NCI-H1105 treated with DMSO at 0.1 percent for 48 hours (cell line): ENCODE results near the gene C16orf74.

Experiments used
- DNase-seq: peaks from one replicate; lab custom pipeline; 2025; lab: John Stamatoyannopoulos, UW

C16orf74 gene

DNA sequence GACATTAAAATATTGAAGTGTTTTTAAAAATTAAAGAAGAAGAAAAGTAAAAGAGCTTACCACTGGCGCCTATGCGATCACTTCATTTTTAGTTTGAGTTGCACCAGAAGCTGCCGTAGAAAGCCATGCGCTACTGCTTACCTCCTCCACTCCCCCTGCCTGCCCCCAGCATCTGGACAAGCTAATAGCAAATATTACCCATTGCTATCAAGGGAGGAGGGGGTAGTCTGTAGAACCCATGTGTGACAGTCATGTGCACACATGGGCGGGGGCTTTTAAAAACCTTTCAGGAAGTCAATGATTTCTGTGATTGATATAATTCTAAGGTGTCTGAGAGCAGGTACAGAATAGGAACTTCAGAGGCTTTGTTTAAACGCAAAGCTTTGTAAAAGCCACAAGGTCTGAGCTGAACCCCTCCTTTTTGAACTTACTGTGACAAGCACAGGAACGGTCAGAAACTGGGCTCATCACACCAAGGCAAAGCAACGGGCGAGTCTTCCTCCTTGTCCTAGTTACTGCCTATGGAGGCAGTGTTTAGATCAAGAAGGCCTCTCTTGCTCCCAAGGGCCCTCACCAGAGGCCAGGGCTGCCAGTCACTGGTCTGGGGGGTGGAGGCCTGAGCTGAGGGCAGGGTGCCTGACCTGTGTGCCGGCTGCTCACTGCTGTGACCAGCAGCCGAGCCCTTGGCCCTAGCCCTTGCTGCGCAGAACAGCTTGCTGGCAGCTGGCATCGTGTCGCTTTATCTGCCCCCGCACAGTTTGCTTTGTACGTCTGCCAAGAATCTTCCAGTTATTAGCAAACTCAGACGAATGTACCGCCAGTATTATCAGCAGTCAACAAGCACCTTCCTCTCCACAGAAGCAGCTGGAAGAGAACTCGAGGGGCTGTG lies 77.1 kb downstream of the C16orf74 start:
- DNase-seq, result peak; percentile 89

DNA sequence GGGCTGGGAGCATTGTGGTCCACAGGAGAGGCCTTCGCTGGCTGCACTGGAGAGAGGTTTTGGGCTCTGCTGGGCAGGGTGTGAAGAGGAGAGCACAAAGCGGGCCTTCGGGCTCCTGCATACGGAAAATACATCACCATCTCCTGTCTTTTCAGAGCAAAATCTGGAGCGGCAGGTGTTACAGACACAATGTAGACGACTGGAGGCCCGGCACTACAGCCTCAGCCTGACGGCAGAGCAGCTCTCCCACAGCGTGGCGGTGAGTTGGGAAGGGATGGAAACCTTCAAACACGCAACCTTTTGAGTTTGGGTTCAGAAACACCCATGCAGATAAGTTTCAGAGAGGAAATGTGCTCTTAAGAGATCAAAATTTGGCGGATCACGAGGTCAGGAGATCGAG lies 80.1 kb downstream of the C16orf74 start:
- DNase-seq, result no peak

DNA sequence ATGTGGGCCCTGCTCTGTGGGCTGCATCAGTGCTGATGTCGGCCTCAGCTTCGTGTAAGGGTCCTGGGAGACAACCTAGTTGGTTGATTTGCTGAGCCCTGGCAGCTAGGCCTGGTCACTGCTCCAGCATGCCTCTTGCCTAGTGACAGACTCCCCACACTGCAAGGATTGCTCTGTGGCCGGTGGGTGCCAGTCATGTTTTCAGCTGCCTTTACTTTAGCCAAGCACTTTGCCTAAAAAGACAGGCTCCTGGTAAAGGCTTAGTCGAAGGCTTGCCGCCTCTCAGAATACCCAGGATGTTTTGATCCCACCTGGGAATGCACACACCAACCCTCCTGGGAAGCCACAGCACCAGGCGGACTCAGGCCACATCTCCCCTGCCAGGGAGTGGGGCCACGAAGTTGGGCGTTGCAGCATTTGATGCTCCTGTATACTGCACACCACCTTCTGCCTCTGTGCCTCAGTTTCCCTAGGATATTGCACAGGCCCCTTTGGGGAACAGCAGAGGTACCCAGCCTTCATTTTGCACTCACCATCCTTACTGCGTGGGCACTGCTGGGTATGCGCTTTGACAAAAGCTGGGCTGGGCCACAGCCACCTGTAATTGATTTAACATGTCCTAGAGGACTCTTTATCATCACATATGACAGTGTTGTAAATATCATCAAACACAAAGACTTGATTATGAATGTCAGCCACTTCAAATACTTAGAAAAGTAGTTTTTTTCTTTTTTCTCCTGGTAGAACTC lies 82.0 kb downstream of the C16orf74 start:
- no peak for DNase-seq

DNA sequence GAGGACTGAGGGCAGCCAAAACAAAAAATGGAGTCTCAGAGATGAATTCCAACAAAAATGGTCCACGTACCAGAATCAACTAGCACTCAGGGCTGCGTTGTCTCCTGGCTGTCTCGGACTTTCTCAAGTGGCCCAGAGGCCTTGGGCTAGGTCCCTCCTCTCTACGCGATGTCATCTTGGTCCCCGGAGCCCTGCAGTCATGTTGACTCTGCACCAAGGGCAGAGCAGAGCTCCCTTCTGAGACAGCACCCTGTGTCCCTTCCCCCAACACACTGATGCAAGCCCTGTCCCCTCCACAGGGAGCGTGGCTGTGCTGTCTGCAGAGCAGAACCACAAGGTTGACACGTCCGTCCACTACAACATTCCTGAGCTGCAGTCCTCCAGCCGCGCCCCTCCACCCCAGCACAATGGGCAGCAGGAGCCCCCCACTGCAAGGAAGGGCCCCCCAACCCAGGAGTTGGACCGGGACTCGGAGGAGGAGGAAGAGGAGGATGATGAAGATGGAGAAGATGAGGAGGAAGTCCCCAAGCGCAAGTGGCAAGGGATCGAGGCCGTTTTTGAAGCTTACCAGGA lies 83.0 kb downstream of the C16orf74 start:
- no peak for DNase-seq

DNA sequence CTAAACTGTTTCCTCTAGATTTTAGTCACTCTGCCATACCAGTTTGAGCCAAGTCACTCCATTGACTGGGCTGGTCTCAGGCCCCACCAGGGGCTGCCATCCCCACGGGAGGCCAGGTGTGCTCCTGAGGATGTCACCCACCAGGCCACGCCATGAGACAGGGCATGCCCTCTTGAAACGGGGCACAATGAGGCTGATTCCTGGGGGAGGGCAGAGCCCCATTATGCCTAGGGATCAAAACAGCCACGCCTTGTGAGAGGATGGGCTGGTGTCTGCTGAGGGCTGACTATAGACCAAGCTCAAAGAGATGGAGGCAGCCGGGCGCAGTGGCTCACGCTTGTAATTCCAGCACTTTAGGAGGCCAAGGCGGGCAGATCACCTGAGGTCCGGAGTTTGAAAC lies 83.6 kb downstream of the C16orf74 start:
- no peak for DNase-seq

DNA sequence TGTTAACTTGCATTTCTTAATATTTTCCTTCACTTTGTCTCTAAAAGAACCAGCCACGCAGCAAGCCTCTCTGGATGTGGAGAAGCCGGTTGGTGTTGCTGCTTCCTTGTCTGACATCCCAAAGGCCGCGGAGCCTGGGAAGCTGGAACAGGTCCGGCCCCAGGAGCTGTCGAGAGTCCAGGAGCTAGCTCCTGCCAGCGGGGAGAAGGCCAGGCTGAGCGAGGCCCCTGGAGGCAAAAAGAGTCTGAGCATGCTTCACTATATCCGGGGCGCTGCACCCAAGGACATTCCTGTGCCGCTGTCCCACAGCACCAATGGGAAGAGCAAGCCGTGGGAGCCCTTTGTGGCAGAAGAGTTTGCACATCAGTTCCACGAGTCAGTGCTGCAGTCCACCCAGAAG lies 85.0 kb downstream of the C16orf74 start:
- no peak for DNase-seq

DNA sequence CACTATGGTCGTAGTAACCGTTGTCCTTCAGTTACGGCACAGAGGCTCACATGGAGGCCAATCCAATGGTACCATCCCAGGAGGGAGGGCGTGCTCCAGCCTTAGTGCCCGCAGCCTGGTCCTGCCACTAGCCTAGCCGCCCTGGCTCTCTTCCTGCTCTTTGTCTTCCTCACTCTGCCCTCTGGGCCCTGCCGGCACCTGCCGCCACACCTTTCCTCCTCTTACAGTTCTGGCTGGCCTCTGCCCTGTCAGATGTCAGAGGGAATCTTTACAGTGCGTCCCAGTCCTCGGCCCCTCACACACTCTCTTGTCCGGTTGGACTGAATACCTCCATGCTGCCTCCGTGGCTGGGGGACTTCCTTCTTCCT lies 85.5 kb downstream of the C16orf74 start:
- no peak for DNase-seq

DNA sequence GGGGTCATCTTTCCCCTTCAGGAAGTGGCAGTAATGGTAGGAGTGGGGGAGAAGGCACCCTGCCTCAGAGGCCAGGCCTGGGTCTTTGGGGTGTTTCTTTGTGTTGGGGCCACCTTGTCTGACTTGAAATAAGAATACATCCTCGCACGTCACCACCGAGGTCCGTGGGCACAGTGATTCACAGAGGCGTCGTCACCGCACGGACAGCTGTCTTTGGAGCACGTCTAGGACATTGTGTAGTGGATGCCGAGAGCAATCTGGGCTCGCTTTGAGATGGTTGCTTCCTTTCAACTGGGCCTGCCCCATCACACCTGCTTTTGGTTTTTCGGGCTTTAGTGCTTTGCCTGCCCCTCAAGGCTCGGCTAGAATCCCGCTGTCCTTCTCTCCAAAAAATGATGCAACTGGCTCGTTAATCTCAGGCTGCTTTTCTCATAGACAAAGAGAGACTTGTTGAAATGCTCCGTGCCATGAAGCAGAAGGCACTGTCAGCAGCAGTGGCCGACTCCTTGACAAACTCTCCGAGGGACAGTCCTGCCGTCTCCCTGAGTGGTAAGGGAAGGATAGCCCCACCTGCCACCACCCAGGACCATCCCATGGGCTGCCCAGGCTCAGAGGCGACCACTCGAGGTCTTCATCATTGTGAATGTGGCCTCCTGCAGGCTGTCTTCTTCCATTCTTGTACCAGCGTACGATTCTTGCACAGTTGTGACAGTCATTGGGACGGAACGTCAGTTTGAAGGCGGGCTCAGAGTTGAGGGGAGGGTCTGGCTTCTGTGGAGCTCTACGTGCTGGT lies 86.1 kb downstream of the C16orf74 start:
- no peak for DNase-seq

DNA sequence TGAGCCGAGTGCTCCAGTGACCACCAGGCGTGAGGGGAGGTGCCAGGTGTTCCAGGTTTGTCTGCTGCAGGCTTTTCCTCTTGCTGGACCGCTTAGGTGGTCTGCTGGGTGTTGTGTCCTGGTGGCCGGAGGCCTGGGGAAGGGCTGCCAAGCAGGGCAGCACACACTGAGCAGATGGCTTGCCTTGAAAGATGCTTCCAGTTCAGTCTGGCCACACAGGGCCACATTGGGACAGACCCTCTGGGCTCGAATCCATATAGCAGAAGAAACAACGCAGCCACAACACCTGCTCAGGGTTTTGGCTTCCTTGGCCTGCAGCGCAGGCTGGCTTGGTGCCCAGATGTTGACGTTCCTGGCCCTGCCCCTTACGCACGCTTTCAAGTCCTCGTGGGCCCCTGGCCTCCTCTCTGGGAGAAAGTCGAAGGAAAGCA lies 87.0 kb downstream of the C16orf74 start:
- DNase-seq, result peak; percentile 50

DNA sequence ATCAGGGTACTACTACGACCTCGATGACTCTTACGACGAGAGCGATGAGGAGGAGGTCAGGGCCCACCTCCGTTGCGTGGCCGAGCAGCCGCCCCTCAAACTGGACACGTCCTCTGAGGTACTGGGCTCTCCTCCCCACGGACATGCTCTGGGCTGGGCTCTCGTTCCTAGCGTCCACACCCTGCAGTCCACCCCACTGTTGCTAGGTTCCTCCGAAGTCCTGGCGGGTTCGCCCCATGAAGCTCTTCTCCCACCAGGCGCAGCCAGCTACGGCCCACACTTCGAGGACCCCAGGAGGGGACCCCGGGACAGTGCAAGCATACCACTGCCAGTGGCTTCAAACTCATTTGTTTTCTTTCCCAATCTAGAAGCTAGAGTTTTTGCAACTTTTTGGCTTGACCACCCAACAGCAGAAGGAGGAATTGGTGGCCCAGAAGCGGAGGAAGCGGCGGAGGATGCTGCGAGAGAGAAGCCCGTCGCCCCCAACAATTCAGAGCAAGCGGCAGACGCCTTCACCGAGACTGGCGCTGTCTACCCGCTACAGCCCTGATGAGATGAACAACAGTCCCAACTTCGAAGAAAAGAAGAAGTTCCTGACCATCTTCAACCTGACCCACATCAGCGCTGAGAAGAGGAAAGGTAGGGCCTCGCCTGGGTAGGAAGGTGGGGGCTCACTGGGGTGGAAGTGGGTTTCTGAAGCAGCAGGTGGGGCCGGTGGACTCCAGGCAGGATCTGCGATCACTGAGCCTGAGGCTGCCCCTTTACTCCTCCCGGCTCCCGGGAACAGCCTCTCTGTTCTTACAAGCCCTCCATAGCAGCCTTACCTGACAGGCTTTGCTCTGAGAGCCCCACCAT lies 87.7 kb downstream of the C16orf74 start:
- no peak for DNase-seq

DNA sequence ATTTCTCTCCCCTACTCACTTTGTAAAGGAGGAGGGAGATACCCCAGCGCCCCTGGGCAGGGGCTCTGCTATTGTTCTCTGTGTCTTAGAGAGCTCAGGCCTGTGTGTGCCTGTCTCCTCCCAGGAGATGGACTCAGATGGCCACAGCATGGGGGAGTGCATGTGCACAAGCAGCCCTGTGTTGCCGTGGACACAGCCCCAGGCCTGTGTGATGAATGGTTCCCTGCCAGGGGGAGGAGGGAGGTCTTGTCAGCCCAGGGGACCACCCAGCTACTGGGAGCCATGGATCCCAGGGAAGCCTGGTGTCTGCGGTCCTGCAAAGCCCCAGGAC lies 88.4 kb downstream of the C16orf74 start:
- no peak for DNase-seq

DNA sequence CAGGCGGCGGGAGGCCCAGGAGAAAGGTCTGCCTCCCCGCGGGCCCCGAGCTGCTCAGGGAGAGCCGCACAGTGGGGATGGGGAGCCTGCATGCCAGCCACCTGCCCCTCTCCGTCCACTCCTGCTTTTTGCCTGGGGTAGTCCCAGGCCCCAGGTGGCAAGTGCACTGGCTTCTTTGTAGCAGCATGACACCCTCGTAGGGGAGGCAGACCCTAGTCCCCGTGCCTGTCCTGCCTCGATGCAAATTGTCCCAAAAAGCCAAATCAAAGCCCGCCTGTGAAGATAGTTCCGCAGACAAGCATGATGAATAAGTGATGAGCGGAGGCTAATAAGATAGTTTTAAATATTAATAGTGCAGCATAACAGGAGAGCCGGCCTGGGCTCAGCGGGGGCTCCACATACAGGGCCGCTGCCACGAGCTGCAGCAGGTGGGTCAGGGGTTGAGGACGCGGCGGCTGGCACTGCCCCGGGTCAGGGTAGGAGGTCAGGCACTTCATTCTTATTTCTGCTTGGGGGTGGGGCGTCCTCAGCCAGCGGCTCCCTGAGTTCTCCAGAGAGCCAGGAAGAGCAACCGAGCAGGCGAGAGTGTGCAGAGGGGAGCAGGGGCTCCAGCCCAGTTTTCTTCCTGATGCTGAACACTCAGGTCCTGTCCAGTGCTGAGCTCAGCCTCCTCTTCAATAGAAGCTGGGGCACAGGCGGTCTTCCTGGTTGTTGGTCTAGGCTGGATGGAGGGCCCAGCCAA lies 89.0 kb downstream of the C16orf74 start:
- DNase-seq, result no peak

DNA sequence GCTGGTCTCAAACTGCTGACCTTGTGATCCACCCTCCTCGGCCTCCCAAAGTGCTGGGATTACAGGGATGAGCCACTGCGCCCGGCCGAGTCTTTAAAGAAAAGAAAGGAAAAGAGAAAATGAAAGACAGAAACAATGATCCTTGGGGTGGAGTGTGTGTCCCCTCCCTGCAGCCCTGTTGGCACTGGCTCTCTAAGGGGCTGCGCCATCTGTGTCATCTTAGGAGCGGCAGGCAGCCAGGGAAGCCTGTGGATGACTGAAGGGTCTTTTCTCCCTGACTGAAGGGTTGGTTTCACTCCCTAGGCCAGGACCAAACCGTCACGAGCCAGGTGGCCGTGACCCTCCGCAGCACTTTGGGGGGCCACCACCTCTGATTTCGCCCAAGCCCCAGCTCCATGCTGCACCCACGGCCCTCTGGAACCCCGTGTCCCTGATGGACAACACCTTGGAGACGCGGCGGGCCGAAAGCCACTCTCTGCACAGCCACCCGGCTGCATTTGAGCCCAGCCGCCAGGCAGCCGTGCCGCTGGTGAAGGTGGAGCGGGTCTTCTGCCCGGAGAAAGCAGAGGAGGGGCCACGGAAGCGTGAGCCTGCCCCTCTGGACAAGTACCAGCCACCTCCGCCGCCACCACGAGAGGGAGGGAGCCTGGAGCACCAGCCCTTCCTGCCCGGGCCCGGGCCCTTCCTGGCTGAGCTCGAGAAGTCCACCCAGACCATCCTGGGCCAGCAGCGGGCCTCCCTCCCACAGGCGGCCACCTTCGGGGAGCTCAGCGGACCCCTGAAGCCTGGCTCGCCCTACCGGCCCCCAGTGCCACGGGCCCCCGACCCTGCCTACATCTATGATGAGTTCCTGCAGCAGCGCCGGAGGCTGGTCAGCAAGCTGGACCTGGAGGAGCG lies 89.8 kb downstream of the C16orf74 start:
- DNase-seq, result no peak

DNA sequence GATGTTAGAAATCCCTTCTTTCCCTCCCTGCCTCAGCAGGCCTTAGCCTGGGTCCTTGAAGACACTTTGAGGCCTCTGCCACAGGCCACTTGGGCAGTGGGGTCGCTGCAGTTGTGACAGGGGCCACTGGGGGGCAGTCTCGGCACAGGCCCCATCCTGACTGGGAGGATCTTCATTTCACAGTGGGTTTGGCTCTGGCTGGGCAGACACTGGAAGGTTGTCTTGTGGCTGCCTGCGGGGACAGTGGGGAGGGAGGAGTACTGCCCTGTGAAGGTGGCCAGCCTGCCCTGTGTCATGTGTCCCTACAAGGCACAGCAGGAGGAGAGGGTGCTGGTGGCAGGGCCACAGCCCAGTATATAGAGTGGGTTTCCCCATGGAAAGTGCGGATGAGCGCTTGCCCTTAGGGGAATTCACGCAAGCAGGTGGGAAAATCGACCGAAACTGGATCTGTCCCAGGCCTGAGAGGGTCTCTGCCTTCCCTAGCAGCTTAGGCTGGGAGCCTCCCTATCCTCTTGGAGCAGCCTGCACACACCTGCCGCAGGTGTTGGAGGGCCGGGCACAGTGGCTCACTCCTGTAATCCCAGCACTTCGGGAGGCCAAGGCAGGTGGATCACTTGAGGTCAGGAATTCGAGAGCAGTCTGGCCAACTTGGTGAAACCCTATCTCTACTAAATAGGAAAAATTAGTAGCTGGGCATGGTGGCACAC lies 90.9 kb downstream of the C16orf74 start:
- peak; percentile 6 for DNase-seq

DNA sequence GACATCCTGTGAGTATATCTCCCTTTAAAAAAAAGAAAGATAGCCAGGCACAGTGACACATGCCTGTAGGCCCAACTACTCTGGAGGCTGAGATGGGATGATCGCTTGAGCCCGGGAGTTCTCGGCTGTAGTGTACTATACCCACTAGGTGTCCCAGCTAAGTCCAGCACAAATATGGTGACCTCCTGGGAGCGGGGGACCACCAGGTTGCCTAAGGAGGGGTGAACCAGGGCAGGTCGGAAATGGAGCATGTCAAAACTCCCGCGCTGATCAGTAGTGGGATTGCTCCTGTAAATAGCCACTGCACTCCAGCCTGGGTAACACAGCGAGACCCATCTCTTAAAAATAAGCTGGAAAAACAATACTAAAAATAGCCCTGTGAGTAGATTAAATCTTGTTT lies 91.6 kb downstream of the C16orf74 start:
- DNase-seq, result no peak

DNA sequence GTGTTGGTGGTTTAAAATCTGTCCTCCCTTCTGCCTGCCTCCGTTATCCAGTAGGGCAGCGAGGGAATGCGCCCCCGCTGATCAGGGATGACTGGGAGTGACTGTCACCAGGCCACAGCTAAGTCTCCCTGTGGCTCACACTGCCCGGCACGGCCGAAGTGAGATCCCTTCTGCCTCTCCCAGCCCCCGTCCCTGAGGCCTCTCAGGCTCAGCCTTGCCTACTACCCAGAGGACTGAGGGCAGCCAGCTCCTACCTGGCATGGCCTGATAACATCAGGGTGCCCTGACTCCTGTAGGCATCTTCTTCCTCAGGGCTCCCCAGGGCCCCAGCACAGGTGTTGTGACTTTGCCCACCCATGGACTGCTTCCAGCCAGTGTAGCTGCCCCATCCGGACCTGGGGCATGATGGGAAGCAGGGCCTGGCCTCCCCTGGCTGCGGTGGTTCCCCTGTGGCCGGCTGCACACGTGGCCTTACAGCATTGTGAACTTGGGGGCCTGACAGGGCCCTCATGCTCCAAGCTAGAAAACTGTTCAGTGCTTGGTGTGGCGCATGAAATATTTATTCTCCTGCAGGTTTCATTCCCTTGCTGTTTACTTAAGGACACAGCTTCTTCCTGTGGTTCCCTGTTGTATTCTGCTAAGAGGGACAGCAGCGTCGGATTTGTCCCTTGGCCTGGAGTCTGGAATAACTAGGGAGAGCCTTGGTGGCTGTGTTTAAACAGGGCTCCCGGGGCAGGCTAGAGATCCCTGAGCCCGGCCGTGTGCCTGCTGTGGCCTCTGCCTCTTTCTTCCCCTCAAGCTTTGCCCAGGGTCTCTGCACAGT lies 92.2 kb downstream of the C16orf74 start:
- DNase-seq, result no peak

DNA sequence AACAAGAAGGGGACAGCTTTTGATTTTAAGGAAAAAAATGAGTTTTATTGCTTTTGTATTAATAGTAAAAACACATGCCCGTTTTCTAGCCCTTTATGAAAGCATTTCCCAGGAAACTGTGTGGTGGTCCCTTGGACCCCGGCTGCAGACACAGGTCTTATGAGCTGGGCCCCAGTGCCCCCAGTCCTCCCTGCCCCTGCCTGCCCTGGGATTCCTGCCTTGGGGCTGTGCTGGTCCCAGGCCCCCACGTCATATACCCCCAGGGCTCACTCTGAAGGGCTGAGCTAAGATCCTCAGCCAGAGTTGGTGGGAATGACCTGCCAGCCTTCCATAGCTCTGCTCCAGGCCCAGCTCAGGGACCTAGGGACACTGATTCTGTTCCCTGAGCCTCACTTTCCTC lies 92.9 kb downstream of the C16orf74 start:
- DNase-seq, result no peak
